RWPE1 (cell line): ENCODE measurements around the gene GDF11.

Source experiments
- CTCF ChIA-PET: fragments of 350-600 bp; sonication (Branson Sonifier 250); formaldehyde crosslinking; extraction: SDS; loops from one replicate; lab custom pipeline; 2021; lab: Yijun Ruan, JAX
- POLR2A ChIA-PET: fragments of 400-600 bp; formaldehyde crosslinking; extraction: SDS; loops from one replicate; lab custom pipeline; 2020; ENCODE audit warnings: antibody characterized with exemption; ENCODE audit not compliant: low non-redundant PET; lab: Yijun Ruan, JAX
- DNase-seq: peaks from one replicate; pipeline ENCODE4 v3.0.0; 2012; ENCODE audit warnings: low spot score
- H3K27ac ChIP-seq: fragments of 450-650 bp; 2 replicates; pipeline ENCODE4 v1.5.1; 2017
- TF ChIP-seq, protein P1 (sequence below): fragments of 450-650 bp; conservative IDR thresholded peaks from 2 replicates; pipeline ENCODE4 v1.5.1; 2017; ENCODE audit warnings: low read depth, mild to moderate bottlenecking

Gene GDF11

DNA sequence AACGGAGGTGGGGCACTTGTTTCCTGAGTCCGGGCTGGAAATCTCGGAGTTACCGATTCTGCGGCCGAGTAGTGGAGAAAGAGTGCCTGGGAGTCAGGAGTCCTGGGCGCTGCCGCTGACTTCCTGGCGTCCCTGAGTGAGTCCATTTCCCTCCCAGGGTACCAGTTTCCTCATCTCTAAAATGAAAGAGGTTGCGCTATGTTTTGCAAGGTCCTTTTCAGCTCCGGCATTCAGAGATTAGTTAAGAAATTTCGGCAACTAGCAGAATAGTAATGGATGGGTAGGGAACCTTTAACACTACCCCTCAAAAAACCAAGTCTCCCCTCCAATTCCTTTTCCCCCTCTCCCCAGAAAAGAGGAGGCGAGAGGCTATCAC, 26.4 kb upstream of the GDF11 start:
- ChIA-PET POLR2A (no interaction called here), CTCF (interaction anchor here (0.6 to 1.4 kb wide), 2 partner anchors 10 to 94 kb away, joined by 3 to 6 read pairs; partner anchors contain the start of gene ITGA7)
- DNase-seq: no peak
- TF ChIP-seq, protein P1, sequence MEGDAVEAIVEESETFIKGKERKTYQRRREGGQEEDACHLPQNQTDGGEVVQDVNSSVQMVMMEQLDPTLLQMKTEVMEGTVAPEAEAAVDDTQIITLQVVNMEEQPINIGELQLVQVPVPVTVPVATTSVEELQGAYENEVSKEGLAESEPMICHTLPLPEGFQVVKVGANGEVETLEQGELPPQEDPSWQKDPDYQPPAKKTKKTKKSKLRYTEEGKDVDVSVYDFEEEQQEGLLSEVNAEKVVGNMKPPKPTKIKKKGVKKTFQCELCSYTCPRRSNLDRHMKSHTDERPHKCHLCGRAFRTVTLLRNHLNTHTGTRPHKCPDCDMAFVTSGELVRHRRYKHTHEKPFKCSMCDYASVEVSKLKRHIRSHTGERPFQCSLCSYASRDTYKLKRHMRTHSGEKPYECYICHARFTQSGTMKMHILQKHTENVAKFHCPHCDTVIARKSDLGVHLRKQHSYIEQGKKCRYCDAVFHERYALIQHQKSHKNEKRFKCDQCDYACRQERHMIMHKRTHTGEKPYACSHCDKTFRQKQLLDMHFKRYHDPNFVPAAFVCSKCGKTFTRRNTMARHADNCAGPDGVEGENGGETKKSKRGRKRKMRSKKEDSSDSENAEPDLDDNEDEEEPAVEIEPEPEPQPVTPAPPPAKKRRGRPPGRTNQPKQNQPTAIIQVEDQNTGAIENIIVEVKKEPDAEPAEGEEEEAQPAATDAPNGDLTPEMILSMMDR: no peak
- peak overlapping the region; percentile 99 for H3K27ac ChIP-seq

DNA sequence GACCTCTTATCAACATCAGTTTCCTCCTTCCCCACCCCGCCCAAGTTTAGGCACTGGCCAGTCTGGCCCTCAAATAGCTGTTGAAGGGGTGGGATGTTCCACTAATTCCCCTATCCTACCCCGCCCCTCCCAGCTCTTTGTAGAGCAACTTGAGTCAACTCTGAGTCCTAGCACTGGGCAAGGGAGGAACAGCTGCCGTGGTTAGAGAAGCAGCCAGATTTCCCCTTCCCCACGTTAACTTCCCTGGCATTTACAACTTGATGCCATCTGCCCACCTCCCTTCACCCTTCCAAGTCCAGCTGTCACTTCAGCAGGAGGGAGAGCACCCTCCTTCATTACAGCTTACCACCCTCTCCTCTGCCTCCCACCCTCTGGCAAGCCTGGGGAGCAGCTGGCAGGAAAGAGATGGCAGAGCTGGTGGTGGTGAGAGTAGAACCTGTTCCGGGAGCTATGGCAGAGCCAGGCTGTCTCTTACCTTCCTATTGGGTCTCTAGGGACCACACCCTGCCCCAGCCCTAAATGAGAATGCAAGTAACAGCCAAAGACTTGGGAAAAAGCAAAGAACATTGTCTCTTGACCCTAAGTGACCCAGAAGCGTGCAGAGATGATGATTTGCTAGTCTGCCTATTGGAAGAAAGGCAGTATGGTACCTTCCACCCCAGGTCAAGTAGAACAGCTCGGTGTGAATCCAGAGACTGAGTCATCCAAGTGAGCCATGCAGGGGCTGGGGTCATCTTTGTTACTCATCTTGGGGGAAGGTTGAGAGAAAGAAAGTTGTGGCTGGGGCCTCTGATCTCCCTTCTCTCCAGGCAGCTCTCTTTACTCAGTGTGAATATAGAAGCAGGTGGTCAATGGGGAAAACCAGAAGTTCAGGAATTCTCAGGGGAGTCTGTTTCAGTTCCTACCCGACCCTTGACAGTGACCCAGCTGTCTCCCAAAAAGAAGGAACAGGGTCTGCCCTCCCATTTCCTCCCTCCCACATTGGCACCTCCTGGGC, 25.6 kb upstream of the GDF11 start:
- ChIA-PET POLR2A (interaction anchor here (0.6 kb wide), 1 partner anchor 281 kb away, joined by 3 read pairs; no protein-coding TSS in a partner anchor), CTCF (interaction anchor here (0.6 to 0.9 kb wide), 4 partner anchors 21 to 1122 kb away, joined by 3 read pairs; no protein-coding TSS in a partner anchor)
- peak; percentile 84 for DNase-seq
- TF ChIP-seq, protein P1: no peak
- H3K27ac ChIP-seq: peak overlapping the region; percentile 99

DNA sequence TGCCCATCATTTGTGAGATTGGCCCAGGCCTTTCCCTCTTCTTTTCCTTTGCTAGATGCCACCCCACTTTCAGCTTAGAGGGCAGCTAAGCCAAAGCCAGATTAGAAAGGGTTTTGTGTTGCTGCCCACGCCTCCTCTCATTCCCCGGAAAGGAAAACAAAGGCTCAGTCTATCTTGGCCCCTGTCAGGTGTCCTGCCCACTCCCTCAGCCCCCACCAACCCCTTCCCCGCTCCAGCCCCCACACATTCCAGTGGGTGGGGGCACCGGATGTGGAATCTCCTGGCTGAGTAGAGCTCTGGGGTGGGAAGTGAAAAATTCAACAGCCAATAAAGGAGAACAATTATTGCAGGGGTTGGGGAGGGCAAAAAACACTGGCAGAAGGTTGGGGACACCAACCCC, 24.9 kb upstream of the GDF11 start:
- ChIA-PET POLR2A (no interaction called here), CTCF (interaction anchor here (0.6 to 0.9 kb wide), 2 partner anchors 20 to 1122 kb away, joined by 3 read pairs; no protein-coding TSS in a partner anchor)
- DNase-seq: no peak
- H3K27ac ChIP-seq: peak overlapping the region; percentile 99
- TF ChIP-seq, protein P1: no peak

DNA sequence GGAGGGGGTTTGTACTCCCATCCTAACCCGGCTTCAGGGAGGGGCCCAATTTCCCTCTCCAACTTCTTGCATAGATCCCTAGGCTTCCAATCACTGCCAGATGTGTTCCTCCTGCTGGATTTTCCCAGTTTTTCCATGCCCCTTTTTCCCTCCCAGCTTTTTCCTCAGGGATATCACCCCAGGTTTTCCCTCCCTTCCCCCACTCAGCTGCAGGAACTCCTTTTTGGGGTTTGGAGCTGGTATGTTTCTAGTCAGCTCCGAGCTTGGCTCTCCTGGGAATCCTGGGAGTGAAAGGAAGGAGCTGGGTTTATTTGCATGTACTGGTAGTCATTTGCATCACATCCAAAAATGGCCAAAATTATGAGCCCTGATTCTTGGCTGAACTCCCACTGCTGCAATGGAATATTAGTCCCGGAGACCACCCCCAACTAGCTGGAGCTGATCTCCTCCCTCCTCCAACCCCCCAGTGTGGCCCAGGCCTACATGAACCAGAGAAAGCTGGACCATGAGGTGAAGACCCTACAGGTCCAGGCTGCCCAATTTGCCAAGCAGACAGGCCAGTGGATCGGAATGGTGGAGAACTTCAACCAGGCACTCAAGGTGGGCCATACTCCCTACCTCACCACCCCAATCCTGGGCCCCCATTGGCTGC, 24.2 kb upstream of the GDF11 start:
- peak overlapping the region; percentile 99 for H3K27ac ChIP-seq
- POLR2A ChIA-PET: no interaction called here
- CTCF ChIA-PET: interaction anchor here (0.6 to 1.3 kb wide), 2 partner anchors 37 to 44 kb away, joined by 3 to 4 read pairs; a partner anchor contains a TSS
- TF ChIP-seq, protein P1: no peak
- no peak for DNase-seq

- peak overlapping the region; percentile 99 for H3K27ac ChIP-seq
- POLR2A ChIA-PET: no interaction called here
- CTCF ChIA-PET: interaction anchor here (0.5 to 1.3 kb wide), 5 partner anchors 10 to 1669 kb away, joined by 3 to 4 read pairs (median 3); a partner anchor contains a TSS
- no peak for DNase-seq
- TF ChIP-seq, protein P1: no peak
Measured at GRCh38 chr12:55719371-55719770, 23.6 kb upstream of the GDF11 start.

DNA sequence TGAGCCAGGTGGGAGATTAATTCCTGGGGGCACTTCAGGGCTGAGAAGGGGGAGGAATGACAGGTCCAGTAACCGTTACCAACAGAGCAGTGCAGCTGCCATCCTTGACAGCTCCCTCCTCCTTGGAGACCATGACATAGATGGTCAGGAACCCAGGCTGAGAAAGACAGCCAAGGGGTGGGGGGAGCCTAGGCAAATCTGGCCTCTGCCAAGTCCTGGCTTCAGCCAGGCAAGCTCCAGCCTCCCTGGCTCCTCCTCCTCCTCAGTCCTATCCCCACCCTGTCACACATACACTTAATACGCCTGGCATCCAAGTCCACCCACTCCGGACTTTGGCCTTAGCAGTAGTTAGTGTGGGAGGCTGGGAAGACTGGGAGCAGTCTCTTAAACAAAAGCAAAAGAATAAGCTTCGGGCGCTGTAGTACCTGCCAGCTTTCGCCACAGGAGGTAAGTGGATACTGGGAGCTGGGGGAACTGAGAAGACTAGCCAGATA, 22.8 kb upstream of the GDF11 start, which contains the start of gene RDH5:
TSS of gene RDH5 (plus strand) at position 323 of the 494 bp plus-strand sequence. CDS start 792 bp downstream, outside the sequence.
- TF ChIP-seq, protein P1: no peak
- DNase-seq: no peak
- ChIA-PET POLR2A (interaction anchor here (0.6 kb wide), 1 partner anchor 177 kb away, joined by 7 read pairs; no protein-coding TSS in a partner anchor), CTCF (interaction anchor here (0.5 to 1.7 kb wide), 6 partner anchors 9 to 75 kb away, joined by 3 to 5 read pairs (median 4); a partner anchor contains a TSS)
- H3K27ac ChIP-seq: peak within 1 kb of the TSS; percentile 99
